ENCODE measurements around the gene NOL11. TPM values are rescaled to one million over a fixed set of nuclear protein-coding genes. Genes with fewer than 3 reads are reported as not detected.
A peak's percentile ranks its signal among the peaks of the same experiment; 100 is the strongest.

NOL11 gene
- total and polyA plus RNA-seq, 2 experiments from 2014 or later: 30.3 to 37.2 TPM

DNA sequence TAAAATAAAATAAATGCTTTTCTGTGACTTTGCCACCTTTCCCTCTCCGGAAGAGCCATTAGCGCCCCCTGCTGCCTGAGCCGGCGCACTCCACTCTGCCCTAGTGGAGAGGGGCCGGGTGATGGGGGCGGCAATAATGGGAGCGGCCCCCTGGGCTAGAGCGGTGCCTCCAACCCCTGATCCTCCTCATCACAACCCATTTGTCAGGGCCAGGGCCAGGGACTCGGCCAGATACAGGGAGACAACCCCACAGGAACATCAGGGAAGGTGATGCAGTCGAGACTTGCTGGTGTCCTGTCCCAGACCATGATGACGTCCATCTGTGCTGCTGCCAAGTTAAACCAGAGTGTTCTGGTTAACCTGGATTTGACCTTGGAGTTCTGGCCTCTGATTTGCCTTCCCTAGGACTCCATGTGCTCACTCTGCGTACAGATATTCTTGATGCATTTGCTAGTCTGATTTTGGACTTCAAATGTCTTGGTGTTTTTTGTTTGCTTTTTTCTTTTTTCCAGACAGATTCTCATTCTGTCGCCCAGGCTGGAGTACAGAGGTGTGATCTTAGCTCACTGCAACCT lies 61.4 kb downstream of the NOL11 start:
- Histone ChIP-seq H4K20me1 (ENCODE audit: insufficient read depth) (no peaks in the 10 kb centered on the region), H3K4me2 (ENCODE audit: unreplicated experiment) (no peak overlapping the region)

GRCh38 chr17:67784364-67785121 lies 66.8 kb downstream of the NOL11 start:
- no peak overlapping the region for H3K4me2 ChIP-seq (ENCODE audit: unreplicated experiment)
- no peaks in the 10 kb centered on the region for H3K79me2 ChIP-seq (ENCODE audit: insufficient read depth)
- H3F3A ChIP-seq (ENCODE audit: insufficient read depth): no peaks in the 10 kb centered on the region
- no peaks in the 10 kb centered on the region; the same call in 1 of the 2 replicates for H3K27me3 ChIP-seq (replicated peaks; ENCODE audit: insufficient read depth)
- no peak overlapping the region for H3K9ac ChIP-seq
- no peak overlapping the region for H2AFZ ChIP-seq
- H3K27ac ChIP-seq: no peak overlapping the region
- TF ChIP-seq EZH2 (IDR thresholded peaks at IDR 0.05; ENCODE audit: insufficient read depth, poor library complexity, severe bottlenecking) (no peak), EZH2phosphoT487 (IDR thresholded peaks at IDR 0.05; ENCODE audit: insufficient read depth, low read depth) (no peak)
- no peaks in the 10 kb centered on the region for H4K20me1 ChIP-seq (ENCODE audit: insufficient read depth)
- H3K9me2 ChIP-seq (ENCODE audit: insufficient read depth): no peaks in the 10 kb centered on the region
- in situ Hi-C loops (cut with MboI): no loop called here
- no peak for DNase-seq
- WGBS, 2 experiments (ENCODE audit: low coverage in 1 of 2, low lambda C conversion rate in 2 of 2, missing lambda C conversion rate in 2 of 2): 67 to 74% methylated on average over 10 of the region's 10 CpGs
- no peaks in the 10 kb centered on the region for H3K4me1 ChIP-seq (ENCODE audit: insufficient read depth)
- H3K9me3 ChIP-seq (ENCODE audit: low read depth): no peaks in the 10 kb centered on the region
- no peak overlapping the region for H3K4me3 ChIP-seq
- no peaks in the 10 kb centered on the region for H3K36me3 ChIP-seq (ENCODE audit: low read depth)

More for the DNA sequence above, 61.4 kb downstream of the NOL11 start:
- no peak overlapping the region for H3K9ac ChIP-seq
- no peaks in the 10 kb centered on the region for H3K9me3 ChIP-seq (ENCODE audit: low read depth)
- H3K27me3 ChIP-seq (replicated peaks; ENCODE audit: insufficient read depth): no peaks in the 10 kb centered on the region
- H3K36me3 ChIP-seq (ENCODE audit: low read depth): no peaks in the 10 kb centered on the region
- H2AFZ ChIP-seq: peak overlapping the region; percentile 50
- TF ChIP-seq EZH2phosphoT487 (IDR thresholded peaks at IDR 0.05; ENCODE audit: insufficient read depth, low read depth) (no peak), EZH2 (IDR thresholded peaks at IDR 0.05; ENCODE audit: insufficient read depth, poor library complexity, severe bottlenecking) (no peak)
- peak; percentile 47 for DNase-seq
- in situ Hi-C loops (cut with MboI): no loop called here
- no peaks in the 10 kb centered on the region for H3F3A ChIP-seq (ENCODE audit: insufficient read depth)
- H3K9me2 ChIP-seq (ENCODE audit: insufficient read depth): no peaks in the 10 kb centered on the region
- no peaks in the 10 kb centered on the region for H3K4me1 ChIP-seq (ENCODE audit: insufficient read depth)
- whole genome bisulfite sequencing, 2 experiments (ENCODE audit: low coverage in 1 of 2, low lambda C conversion rate in 2 of 2, missing lambda C conversion rate in 2 of 2): 33 to 35% methylated on average over 13 of the region's 13 CpGs
- H3K27ac ChIP-seq: no peak overlapping the region
- no peak overlapping the region for H3K4me3 ChIP-seq
- H3K79me2 ChIP-seq (ENCODE audit: insufficient read depth): no peaks in the 10 kb centered on the region

GRCh38 chr17:67785122-67785477 lies 67.4 kb downstream of the NOL11 start:
- no peaks in the 10 kb centered on the region for H3K79me2 ChIP-seq (ENCODE audit: insufficient read depth)
- H3K4me1 ChIP-seq (ENCODE audit: insufficient read depth): no peaks in the 10 kb centered on the region
- no peaks in the 10 kb centered on the region for H3K36me3 ChIP-seq (ENCODE audit: low read depth)
- no peak overlapping the region for H3K27ac ChIP-seq
- in situ Hi-C loops (cut with MboI): no loop called here
- 64 to 74% methylated on average over 3 of the region's 3 CpGs for WGBS, 2 experiments (ENCODE audit: low coverage in 1 of 2, low lambda C conversion rate in 2 of 2, missing lambda C conversion rate in 2 of 2)
- no peak overlapping the region for H2AFZ ChIP-seq
- TF ChIP-seq EZH2phosphoT487 (IDR thresholded peaks at IDR 0.05; ENCODE audit: insufficient read depth, low read depth) (no peak), EZH2 (IDR thresholded peaks at IDR 0.05; ENCODE audit: insufficient read depth, poor library complexity, severe bottlenecking) (no peak)
- H4K20me1 ChIP-seq (ENCODE audit: insufficient read depth): no peaks in the 10 kb centered on the region
- H3F3A ChIP-seq (ENCODE audit: insufficient read depth): no peaks in the 10 kb centered on the region
- H3K9ac ChIP-seq: no peak overlapping the region
- no peaks in the 10 kb centered on the region; the same call in 1 of the 2 replicates for H3K27me3 ChIP-seq (replicated peaks; ENCODE audit: insufficient read depth)
- H3K9me3 ChIP-seq (ENCODE audit: low read depth): no peaks in the 10 kb centered on the region
- no peaks in the 10 kb centered on the region for H3K9me2 ChIP-seq (ENCODE audit: insufficient read depth)
- no peak overlapping the region for H3K4me3 ChIP-seq
- DNase-seq: no peak
- no peak overlapping the region for H3K4me2 ChIP-seq (ENCODE audit: unreplicated experiment)

DNA sequence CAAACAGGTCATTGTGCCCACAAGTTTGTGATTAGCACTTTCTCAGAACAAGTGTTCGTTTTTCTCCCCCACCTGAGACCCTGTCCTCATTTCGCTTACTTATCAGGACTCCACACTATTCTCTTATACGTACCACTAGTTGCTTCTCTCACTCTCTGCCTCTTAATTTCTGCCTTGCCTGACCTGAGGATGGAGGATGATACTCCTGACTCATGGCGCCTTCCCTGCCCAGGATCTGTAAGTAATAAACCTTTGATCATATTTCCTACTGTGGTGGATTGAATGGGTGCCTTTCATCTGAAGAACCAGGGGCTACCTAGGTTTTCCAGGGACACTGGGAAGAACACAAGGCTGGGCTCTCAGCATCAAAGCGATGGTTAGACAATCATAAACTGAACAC lies 67.8 kb downstream of the NOL11 start:
- Histone ChIP-seq H4K20me1 (ENCODE audit: insufficient read depth) (no peaks in the 10 kb centered on the region), H3K27me3 (replicated peaks; ENCODE audit: insufficient read depth) (no peaks in the 10 kb centered on the region; the same call in 1 of the 2 replicates), H3K9me2 (ENCODE audit: insufficient read depth) (no peaks in the 10 kb centered on the region), H2AFZ (no peak overlapping the region), H3K4me1 (ENCODE audit: insufficient read depth) (no peaks in the 10 kb centered on the region), H3K36me3 (ENCODE audit: low read depth) (no peaks in the 10 kb centered on the region), H3K9me3 (ENCODE audit: low read depth) (no peaks in the 10 kb centered on the region), H3K4me2 (ENCODE audit: unreplicated experiment) (no peak overlapping the region), H3K27ac (no peak overlapping the region), H3K9ac (no peak overlapping the region), H3K79me2 (ENCODE audit: insufficient read depth) (no peaks in the 10 kb centered on the region), H3F3A (ENCODE audit: insufficient read depth) (no peaks in the 10 kb centered on the region), H3K4me3 (no peak overlapping the region)
- TF ChIP-seq EZH2phosphoT487 (IDR thresholded peaks at IDR 0.05; ENCODE audit: insufficient read depth, low read depth): no peak
- no peak for TF ChIP-seq EZH2 (IDR thresholded peaks at IDR 0.05; ENCODE audit: insufficient read depth, poor library complexity, severe bottlenecking)
- 54 to 56% methylated on average over 5 of the region's 5 CpGs for WGBS, 2 experiments (ENCODE audit: low coverage in 1 of 2, low lambda C conversion rate in 2 of 2, missing lambda C conversion rate in 2 of 2)
- no peak for DNase-seq
- in situ Hi-C loops (cut with MboI): no loop called here

Small RNA genes lying within 50 kb of the gene (small RNA-seq; reads per million reads assigned to genes)
- 0.56 reads per million for gene SNORA38B (ENCODE audit: low read depth, low replicate concordance)

Other genes with a start within 250 kb of the NOL11 start
- gene BPTF, start 107.6 kb downstream of the NOL11 start, total RNA-seq (2014; rRNA removed; shearing (Covaris generic)): 18.2 and 26.9 TPM in 2 replicates
- 11.4 and 15.6 TPM in 2 replicates for gene BPTF, start 107.6 kb downstream of the NOL11 start, polyA plus RNA-seq (2016; fragmentation: Nextera tagmentation; extraction: Ambion mirVana)